Psoas muscle (tissue), 8 donors: Measurements from ENCODE around the gene RBM47. TPM values are rescaled to one million over a fixed set of nuclear protein-coding genes. Genes with fewer than 3 reads are reported as not detected.
"Not testable (repeated sequence)": the region's sequence is repeated elsewhere in the genome, so short reads cannot be mapped to it uniquely, and the experiment has no call there.

Source experiments
- ATAC-seq, 4 donors: fragments of 200-7000 bp; cut with Tn5 transposase; one replicate each; pipeline ENCODE4 v1.9.1; 2020; ENCODE audit warnings: moderate library complexity in 3 of 4, mild to moderate bottlenecking in 2 of 4
- DNase-seq, 2 donors: peaks; one replicate each; pipeline ENCODE4 v3.0.0-alpha.2; 2020
- H3K27ac ChIP-seq: fragments of 200-600 bp; one replicate; pipeline ENCODE4 v1.8.0; 2022
- H3K27me3 ChIP-seq, 3 donors: fragments of 200-600 bp in 1 of 3; one replicate each; pipeline versions ENCODE4 v1.6.1 to v1.8.0; 2013 to 2022; ENCODE audit warnings: low read length in 2 of 3, mild to moderate bottlenecking in 2 of 3, moderate library complexity in 1 of 3; ENCODE audit not compliant: insufficient read depth in 3 of 3
- H3K36me3 ChIP-seq, 2 donors: fragments of 200-600 bp in 1 of 2; one replicate each; pipeline versions ENCODE4 v1.6.1 to v1.8.0; 2013 to 2022; ENCODE audit warnings: low read depth in 1 of 2, mild to moderate bottlenecking in 1 of 2, moderate library complexity in 1 of 2; ENCODE audit not compliant: insufficient read depth in 1 of 2
- H3K4me1 ChIP-seq: fragments of 200-600 bp; one replicate; pipeline ENCODE4 v1.8.0; 2022
- H3K4me3 ChIP-seq: fragments of 200-600 bp; one replicate; pipeline ENCODE4 v1.8.0; 2022; ENCODE audit warnings: mild to moderate bottlenecking
- H3K9me3 ChIP-seq: fragments of 200-600 bp; one replicate; pipeline ENCODE4 v1.8.0; 2022
- CTCF ChIP-seq: fragments of 200-600 bp; IDR thresholded peaks from one replicate; pipeline ENCODE4 v1.8.0; 2022; ENCODE audit warnings: antibody characterized with exemption
- WGBS, 3 donors: extraction: QIAGEN DNeasy Blood & Tissue Kit; methylation state at CpG; one replicate each; pipeline versions ENCODE4 v1.1.6 to v1.1.7; 2013; 5-methylcytosine and 5-hydroxymethylcytosine counted together
- intact Hi-C, 2 donors: fragments of 100-400 bp; cut with DNase I; formaldehyde crosslinking; loops; one replicate each; pipeline versions ENCODE4 v1.11.0 to v1.14.2; 2022
- polyA plus RNA-seq, 3 donors: library from polyadenylated mRNA; stranded (reverse); fragments of 200-250 nt; gene quantifications; one replicate each; pipeline ENCODE4 v1.2.3, GENCODE V29; 2013
- total RNA-seq, 4 donors: library from RNA; stranded (reverse); fragmentation: NEBNext Ultra II Directional in 2 of 4; extraction: Animal tissue kit (Norgen Biotek cat#: 25700) in 2 of 4; gene quantifications; one replicate each; pipeline versions ENCODE4 v1.2.1 to v1.2.4, GENCODE V29; 2021 to 2023
- donor health status: healthy with polysubstance abuse.
- donor health status: DM: no; HTN: no; CAD: no; lungs with moderate emphysema.
- donor health status: Bipolar disorder and iron deficiency.
- donor health status: healthy.
- donor health status: DM: yes; HTN: yes; CAD: no.
- donor health status: DM: no; HTN: no; CAD: no.
- donor health status: DM: no; HTN: no; CAD: no.
- donor health status: DM: yes; HTN: yes; CAD: no.

RBM47 gene
- total and polyA plus RNA-seq, 7 donors, result 0.17 to 2.3 (median 1.2) TPM

GRCh38 chr4:40409835-40410234 is 219.8 kb downstream of the RBM47 start:
- ATAC-seq, result no peak
- WGBS, 3 donors, result 68 to 75% (median 71%) methylated on average over 1 of the region's 1 CpG

GRCh38 chr4:40407468-40407867 is 222.2 kb downstream of the RBM47 start:
- ATAC-seq, H3K4me1 ChIP-seq, H3K27ac ChIP-seq, H3K4me3 ChIP-seq, H3K9me3 ChIP-seq, intact Hi-C loops, H3K36me3 ChIP-seq, DNase-seq, H3K27me3 ChIP-seq: not testable (repeated sequence)
- WGBS, 3 donors, result 72 to 85% (median 78%) methylated on average over 3 of the region's 3 CpGs

More at GRCh38 chr4:40409835-40410234, 219.8 kb downstream of the RBM47 start:
- Histone ChIP-seq H3K27me3 (peaks cover 0 to 2% (median 0%) of the 10 kb centered on the region in 3 donors), H3K4me1 (no peaks in the 10 kb centered on the region), H3K9me3 (no peaks in the 10 kb centered on the region), H3K4me3 (no peak overlapping the region), H3K36me3 (no peaks in the 10 kb centered on the region), H3K27ac (no peak overlapping the region)
- DNase-seq, result no peak
- TF ChIP-seq CTCF, result no peak
- intact Hi-C loops, result no loop called here

- no peaks in the 10 kb centered on the region for H3K4me1 ChIP-seq
- no peak for TF ChIP-seq CTCF
- DNase-seq, result no peak
- H3K27ac ChIP-seq, result no peak overlapping the region
- no peaks in the 10 kb centered on the region for H3K27me3 ChIP-seq
- WGBS, 3 donors, result 87 to 90% (median 90%) methylated on average over 4 of the region's 4 CpGs
- intact Hi-C loops, result no loop called here
- H3K36me3 ChIP-seq, result no peaks in the 10 kb centered on the region
- ATAC-seq, result no peak
- H3K4me3 ChIP-seq, result no peak overlapping the region
- H3K9me3 ChIP-seq, result no peaks in the 10 kb centered on the region
Observed at GRCh38 chr4:40406340-40406739, 223.3 kb downstream of the RBM47 start.

GRCh38 chr4:40405193-40405592 is 224.5 kb downstream of the RBM47 start:
- H3K27ac ChIP-seq, result no peak overlapping the region
- no peaks in the 10 kb centered on the region for H3K36me3 ChIP-seq
- ATAC-seq, result no peak
- H3K4me1 ChIP-seq, result no peaks in the 10 kb centered on the region
- no peaks in the 10 kb centered on the region for H3K27me3 ChIP-seq
- DNase-seq, result no peak
- no peaks in the 10 kb centered on the region for H3K9me3 ChIP-seq
- WGBS, 3 donors, result 89 to 95% (median 91%) methylated on average over 4 of the region's 4 CpGs
- no peak for TF ChIP-seq CTCF
- no peak overlapping the region for H3K4me3 ChIP-seq
- intact Hi-C loops, result no loop called here

- no peak overlapping the region for H3K4me3 ChIP-seq
- ATAC-seq (no peak), DNase-seq (no peak)
- intact Hi-C loops, result no loop called here
- no peak for TF ChIP-seq CTCF
- no peak overlapping the region for H3K27ac ChIP-seq
- H3K36me3 ChIP-seq, result no peaks in the 10 kb centered on the region
- no peaks in the 10 kb centered on the region for H3K27me3 ChIP-seq
- H3K9me3 ChIP-seq, result no peaks in the 10 kb centered on the region
- 84 to 87% (median 86%) methylated on average over 5 of the region's 5 CpGs for WGBS, 3 donors
- no peaks in the 10 kb centered on the region for H3K4me1 ChIP-seq
Observed at GRCh38 chr4:40403081-40403480, 226.6 kb downstream of the RBM47 start.
